HepG2 (cell line): ENCODE results near the gene NBEAL2. TPM values are rescaled to one million over a fixed set of nuclear protein-coding genes. Genes with fewer than 3 reads are reported as not detected.

Experiments
- ATAC-seq: fragments of 200-7000 bp; cut with Tn5 transposase; 3 replicates; pipeline ENCODE4 v1.9.1; 2020; ENCODE audit warnings: mild to moderate bottlenecking, moderate library complexity
- BruUV-seq: library from RNA; stranded (reverse); fragments of 400-500 nt; replicated peaks from 2 replicates; lab custom pipeline; 2021; lab: Mats Ljungman, UMichigan
- CTCF ChIA-PET: fragments of 300-600 bp; formaldehyde crosslinking; extraction: SDS; loops from one replicate; lab custom pipeline; 2021; ENCODE audit warnings: low total read pairs, inconsistent platforms, low intra/inter-chr PET ratio; lab: Yijun Ruan, JAX
- POLR2A ChIA-PET: fragments of 350-600 bp; sonication (Branson Sonifier 250); formaldehyde crosslinking; loops from one replicate; lab custom pipeline; 2020; ENCODE audit warnings: antibody characterized with exemption, inconsistent platforms; lab: Yijun Ruan, JAX
- DNase-seq: peaks from one replicate; pipeline ENCODE4 v3.0.0-alpha.2; 2015; ENCODE audit warnings: low spot score
- FAIRE-seq: peaks from 3 replicates; lab custom pipeline; 2011; peaks lifted over from hg19 to GRCh38; lab: Jason Lieb, UNC
- H2AFZ ChIP-seq: one replicate; pipeline ENCODE4 v1.6.1; 2011; ENCODE audit warnings: low read length, inconsistent platforms
- H3K27ac ChIP-seq: fragments of 300-600 bp; 3 replicates; pipeline ENCODE4 v1.8.0; 2011; ENCODE audit warnings: mixed run types, mild to moderate bottlenecking, mixed read lengths, low read length, inconsistent platforms; ENCODE audit not compliant: insufficient read depth; ENCODE audit errors: extremely low read length
- H3K27me3 ChIP-seq, 2 experiments: fragments of 200-600 bp in 1 of 2; 2 replicates in 1 of 2; 3 replicates in 1 of 2; pipeline versions ENCODE4 v1.6.0 to v1.8.0; 2011; ENCODE audit warnings: low read length in 2 of 2, mild to moderate bottlenecking in 2 of 2, moderate library complexity in 2 of 2, inconsistent platforms in 1 of 2; ENCODE audit not compliant: insufficient read depth in 2 of 2, control insufficient read depth in 1 of 2
- H3K36me3 ChIP-seq, 2 experiments: fragments of 200-600 bp in 1 of 2; replicated peaks in 1 of 2; 2 replicates in 1 of 2; 3 replicates in 1 of 2; pipeline versions ENCODE4 v1.5.1 to v1.8.0; 2011; ENCODE audit warnings: low read length in 2 of 2, inconsistent platforms in 1 of 2; ENCODE audit not compliant: insufficient read depth in 2 of 2, control insufficient read depth in 1 of 2
- H3K4me1 ChIP-seq: 2 replicates; pipeline ENCODE4 v1.5.1; 2012; ENCODE audit warnings: low read length, inconsistent platforms; ENCODE audit not compliant: insufficient read depth
- H3K4me2 ChIP-seq: 2 replicates; pipeline ENCODE4 v1.6.0; 2011; ENCODE audit warnings: low read depth, low read length, inconsistent platforms
- H3K4me3 ChIP-seq, 3 experiments: fragments of 200-600 bp in 1 of 3; sonication (generic), shearing (Covaris generic) in 1 of 3; replicated peaks in 1 of 3; 2 replicates each; pipeline ENCODE4 v1.5.1; 2011 to 2016; ENCODE audit warnings: low read length in 3 of 3, inconsistent platforms in 2 of 3, low read depth in 2 of 3, mild to moderate bottlenecking in 2 of 3, control low read depth in 1 of 3, mixed read lengths in 1 of 3; ENCODE audit not compliant: insufficient read depth in 1 of 3
- H3K79me2 ChIP-seq: one replicate; pipeline ENCODE4 v1.6.1; 2011; ENCODE audit warnings: low read length, inconsistent platforms; ENCODE audit not compliant: insufficient read depth
- H3K9ac ChIP-seq: 2 replicates; pipeline ENCODE4 v1.6.0; 2011; ENCODE audit warnings: mild to moderate bottlenecking, low read depth, low read length, inconsistent platforms; ENCODE audit not compliant: insufficient read depth
- H3K9me3 ChIP-seq: 2 replicates; pipeline ENCODE4 v1.5.1; 2012; ENCODE audit warnings: mild to moderate bottlenecking, low read length
- H4K20me1 ChIP-seq: 2 replicates; pipeline ENCODE4 v1.6.0; 2011; ENCODE audit warnings: inconsistent platforms, mild to moderate bottlenecking, low read length, moderate library complexity; ENCODE audit not compliant: insufficient read depth
- ATRX ChIP-seq: sonication (generic); formaldehyde crosslinking; IDR thresholded peaks from 2 replicates; pipeline ENCODE4 v1.4.0; 2020; ENCODE audit warnings: missing genetic modification reagents, borderline replicate concordance
- HMG20A ChIP-seq: IDR thresholded peaks from 2 replicates; pipeline ENCODE4 v1.6.1; 2016; ENCODE audit warnings: borderline replicate concordance
- HOXA7 ChIP-seq: sonication (generic); formaldehyde crosslinking; IDR thresholded peaks from 2 replicates; pipeline ENCODE4 v1.8.1; 2022; ENCODE audit warnings: mild to moderate bottlenecking, missing genetic modification reagents, moderate library complexity
- MIER2 ChIP-seq: IDR thresholded peaks from 2 replicates; pipeline ENCODE4 v1.6.1; 2016; ENCODE audit warnings: missing biosample characterization, missing genetic modification reagents
- NKX3-1 ChIP-seq: sonication (generic); formaldehyde crosslinking; IDR thresholded peaks from 2 replicates; pipeline ENCODE4 v1.5.0; 2020; ENCODE audit warnings: missing genetic modification reagents
- NPAS2 ChIP-seq: sonication (generic); formaldehyde crosslinking; IDR thresholded peaks from 2 replicates; pipeline ENCODE4 v1.8.0; 2022; ENCODE audit warnings: mild to moderate bottlenecking, missing genetic modification reagents, borderline replicate concordance
- ZBTB26 ChIP-seq: IDR thresholded peaks from 2 replicates; pipeline ENCODE4 v1.6.1; 2016; ENCODE audit warnings: missing compliant biosample characterization, missing genetic modification reagents, borderline replicate concordance
- ZBTB8A ChIP-seq: sonication (generic); formaldehyde crosslinking; IDR thresholded peaks from 2 replicates; pipeline ENCODE4 v1.4.0; 2020; ENCODE audit warnings: mild to moderate bottlenecking, low read depth, missing genetic modification reagents, borderline replicate concordance
- WGBS: methylation state at CpG from one replicate; pipeline ENCODE4 v1.1.6; 2017; ENCODE audit warnings: low lambda C conversion rate; 5-methylcytosine and 5-hydroxymethylcytosine counted together
- in situ Hi-C: cut with HindIII; loops from 2 replicates; pipeline ENCODE4 v1.10.0; 2017; ENCODE audit warnings: low pct_unique_long_range_greater_than_20kb; ENCODE audit not compliant: extremely low pct_ligation_motif_present
- intact Hi-C: fragments of 100-400 bp; cut with micrococcal nuclease; formaldehyde crosslinking; loops from one replicate; pipeline ENCODE4 v1.10.0; 2022; ENCODE audit not compliant: unreplicated experiment
- polyA plus RNA-seq, 8 experiments: library from polyadenylated mRNA; depleted of rRNA in 3 of 8; stranded (reverse) in 7 of 8; unstranded in 1 of 8; fragments of >200 nt; fragmentation: Illumina TruSeq in 4 of 8; extraction: Trizol in 4 of 8; gene quantifications; 2 replicates each; pipeline versions ENCODE4 v1.2.1 to v1.2.3, GENCODE V29; 2011 to 2016; ENCODE audit warnings: low read depth in 4 of 8, missing spikeins in 1 of 8, mixed read lengths in 1 of 8; ENCODE audit not compliant: insufficient read depth in 1 of 8
- total RNA-seq, 5 experiments: library from RNA; depleted of rRNA; stranded (reverse); fragments of >200 nt; fragmentation: Illumina TruSeq; extraction: Trizol; gene quantifications; 2 replicates each; pipeline ENCODE4 v1.2.3, GENCODE V29; 2016; ENCODE audit warnings: low read depth in 1 of 5
- TF ChIP-seq, protein P1 (sequence below): sonication (generic); formaldehyde crosslinking; IDR thresholded peaks from 2 replicates; pipeline ENCODE4 v1.4.0; 2020; ENCODE audit warnings: missing genetic modification reagents

NBEAL2 gene
- total and polyA plus RNA-seq, 2 of the 13 experiments (the other 11 are each of a cell fraction or from before 2014, with no cell fraction given) = 9.7 to 12.4 TPM

DNA sequence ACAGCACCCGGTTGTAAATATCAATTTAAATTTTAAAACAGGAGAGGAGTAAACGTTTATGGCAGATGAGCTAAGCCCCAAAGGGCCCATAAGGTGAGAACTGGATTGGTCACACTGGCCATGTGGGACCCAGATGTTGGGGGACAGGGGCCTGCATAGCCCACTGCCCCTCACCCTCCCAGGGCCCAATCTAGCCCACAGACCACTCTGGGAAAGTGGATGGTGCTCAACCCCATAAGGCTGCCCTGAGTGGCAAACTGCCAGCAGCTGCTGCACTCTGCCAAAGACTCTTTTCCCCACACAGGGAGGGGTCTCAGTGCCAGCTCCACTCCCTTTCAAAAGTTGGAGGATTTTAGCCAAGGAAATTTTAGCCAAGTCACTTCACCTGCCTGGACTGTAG lies 45.4 kb upstream of the NBEAL2 start:
- no peak overlapping the region for H3K27ac ChIP-seq
- no peak overlapping the region for H3K4me3 ChIP-seq
- ChIA-PET POLR2A (interaction anchor here (0.9 to 2.1 kb wide), 5 partner anchors 10 to 45 kb away, joined by 3 to 6 read pairs (median 5); partner anchors contain the start of gene NBEAL2), CTCF (no interaction called here)
- no TSS peak for BruUV-seq
- peaks cover 67% of the 10 kb centered on the region for H3K79me2 ChIP-seq
- no peak overlapping the region for H3K4me2 ChIP-seq
- intact Hi-C loops = no loop called here
- 81% methylated on average over 2 of the region's 2 CpGs for WGBS
- in situ Hi-C loops = loop anchor here (5.0 kb wide), 1 partner anchor 48 kb away; no protein-coding TSS in a partner anchor
- H3K4me1 ChIP-seq = peaks cover 83% of the 10 kb centered on the region
- no peak for FAIRE-seq
- no peak overlapping the region for H2AFZ ChIP-seq
- no peak for ATAC-seq
- TF ChIP-seq NPAS2 (no peak), HOXA7 (no peak), ATRX (CRISPR knock-in tag) (no peak), ZBTB8A (CRISPR knock-in tag) (no peak), MIER2 (CRISPR knock-in tag) (no peak), HMG20A (no peak), NKX3-1 (CRISPR knock-in tag) (no peak), ZBTB26 (CRISPR knock-in tag) (no peak)
- TF ChIP-seq, protein P1, sequence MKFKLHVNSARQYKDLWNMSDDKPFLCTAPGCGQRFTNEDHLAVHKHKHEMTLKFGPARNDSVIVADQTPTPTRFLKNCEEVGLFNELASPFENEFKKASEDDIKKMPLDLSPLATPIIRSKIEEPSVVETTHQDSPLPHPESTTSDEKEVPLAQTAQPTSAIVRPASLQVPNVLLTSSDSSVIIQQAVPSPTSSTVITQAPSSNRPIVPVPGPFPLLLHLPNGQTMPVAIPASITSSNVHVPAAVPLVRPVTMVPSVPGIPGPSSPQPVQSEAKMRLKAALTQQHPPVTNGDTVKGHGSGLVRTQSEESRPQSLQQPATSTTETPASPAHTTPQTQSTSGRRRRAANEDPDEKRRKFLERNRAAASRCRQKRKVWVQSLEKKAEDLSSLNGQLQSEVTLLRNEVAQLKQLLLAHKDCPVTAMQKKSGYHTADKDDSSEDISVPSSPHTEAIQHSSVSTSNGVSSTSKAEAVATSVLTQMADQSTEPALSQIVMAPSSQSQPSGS = no peak
- H3K36me3 ChIP-seq = peaks cover 11 to 53% of the 10 kb centered on the region in 2 experiments
- H3K27me3 ChIP-seq = no peaks in the 10 kb centered on the region
- peaks cover 32% of the 10 kb centered on the region for H4K20me1 ChIP-seq
- no peak for DNase-seq
- no peaks in the 10 kb centered on the region for H3K9me3 ChIP-seq
- no peak overlapping the region for H3K9ac ChIP-seq
